HEK293T (cell line): Measurements from ENCODE around the gene NTN3.

ENCODE experiments used
- ARNT ChIP-seq: fragments of 450-650 bp; IDR thresholded peaks from 2 replicates; pipeline ENCODE4 v1.6.1; 2017; ENCODE audit warnings: mild to moderate bottlenecking
- ELF4 ChIP-seq: fragments of 450-650 bp; IDR thresholded peaks from 2 replicates; pipeline ENCODE4 v1.6.1; 2017; ENCODE audit warnings: antibody characterized with exemption
- FOXA1 ChIP-seq: fragments of 450-650 bp; IDR thresholded peaks from 2 replicates; pipeline ENCODE4 v1.6.1; 2016; ENCODE audit warnings: mild to moderate bottlenecking
- FOXK2 ChIP-seq: fragments of 450-650 bp; IDR thresholded peaks from 2 replicates; pipeline ENCODE4 v1.6.1; 2016; ENCODE audit warnings: mild to moderate bottlenecking
- FOXM1 ChIP-seq: fragments of 450-650 bp; IDR thresholded peaks from 2 replicates; pipeline ENCODE4 v1.6.1; 2017; ENCODE audit warnings: mild to moderate bottlenecking, borderline replicate concordance
- LEF1 ChIP-seq: fragments of 450-650 bp; IDR thresholded peaks from 2 replicates; pipeline ENCODE4 v1.6.1; 2017; ENCODE audit warnings: mild to moderate bottlenecking, borderline replicate concordance
- SP1 ChIP-seq: fragments of 450-650 bp; IDR thresholded peaks from 2 replicates; pipeline ENCODE4 v1.6.1; 2017
- SUZ12 ChIP-seq: fragments of 450-650 bp; IDR thresholded peaks from 2 replicates; pipeline ENCODE4 v1.6.1; 2016; ENCODE audit warnings: mild to moderate bottlenecking
- ZNF384 ChIP-seq: fragments of 450-650 bp; IDR thresholded peaks from 2 replicates; pipeline ENCODE4 v1.6.1; 2016
- TF ChIP-seq, protein P1 (sequence below): fragments of 450-650 bp; IDR thresholded peaks from 2 replicates; pipeline ENCODE4 v1.6.1; 2016

GRCh38 chr16:2428784-2429033 lies 42.4 kb upstream of the NTN3 start:
- TF ChIP-seq SP1, result no peak
- TF ChIP-seq ELF4, result no peak
- no peak for TF ChIP-seq FOXM1
- TF ChIP-seq, protein P1, sequence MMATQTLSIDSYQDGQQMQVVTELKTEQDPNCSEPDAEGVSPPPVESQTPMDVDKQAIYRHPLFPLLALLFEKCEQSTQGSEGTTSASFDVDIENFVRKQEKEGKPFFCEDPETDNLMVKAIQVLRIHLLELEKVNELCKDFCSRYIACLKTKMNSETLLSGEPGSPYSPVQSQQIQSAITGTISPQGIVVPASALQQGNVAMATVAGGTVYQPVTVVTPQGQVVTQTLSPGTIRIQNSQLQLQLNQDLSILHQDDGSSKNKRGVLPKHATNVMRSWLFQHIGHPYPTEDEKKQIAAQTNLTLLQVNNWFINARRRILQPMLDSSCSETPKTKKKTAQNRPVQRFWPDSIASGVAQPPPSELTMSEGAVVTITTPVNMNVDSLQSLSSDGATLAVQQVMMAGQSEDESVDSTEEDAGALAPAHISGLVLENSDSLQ, result no peak
- no peak for TF ChIP-seq FOXK2
- no peak for TF ChIP-seq ARNT
- TF ChIP-seq SUZ12, result no peak
- no peak for TF ChIP-seq FOXA1
- TF ChIP-seq ZNF384, result no peak
- 0 out of 2 replicates have a peak, but pooled peaks have one; percentile 17 for TF ChIP-seq LEF1
